HG03025 (cell line): ENCODE measurements around the gene DCDC1.
"Not testable (repeated sequence)": the region's sequence is repeated elsewhere in the genome, so short reads cannot be mapped to it uniquely, and the experiment has no call there.

Experiments
- ATAC-seq: cut with Tn5 transposase; IDR thresholded peaks from one replicate; pipeline ENCODE4 v1.9.1; 2021; ENCODE audit warnings: mild to moderate bottlenecking, moderate library complexity; ENCODE audit not compliant: unreplicated experiment, low FRiP score

The DCDC1 gene

GRCh38 chr11:31337806-31338205 is 31.7 kb downstream of the DCDC1 start:
- no peak for ATAC-seq

GRCh38 chr11:31328697-31329096 is 40.8 kb downstream of the DCDC1 start:
- ATAC-seq: no peak

GRCh38 chr11:31327417-31327816 is 42.1 kb downstream of the DCDC1 start:
- ATAC-seq: no peak

- no peak for ATAC-seq
These were observed 42.9 kb downstream of the DCDC1 start for GRCh38 chr11:31326470-31327148.

- no peak for ATAC-seq
These were observed 44.4 kb downstream of the DCDC1 start for GRCh38 chr11:31325160-31325559.

- ATAC-seq: no peak
These were observed 46.4 kb downstream of the DCDC1 start for GRCh38 chr11:31323145-31323544.

GRCh38 chr11:31321494-31321893 is 48.0 kb downstream of the DCDC1 start:
- ATAC-seq: not testable (repeated sequence)

- ATAC-seq: no peak
These were observed 65.8 kb downstream of the DCDC1 start for GRCh38 chr11:31303644-31304180.

- ATAC-seq: no peak
These were observed 67.7 kb downstream of the DCDC1 start for GRCh38 chr11:31301549-31302510.

GRCh38 chr11:31295308-31295707 is 74.2 kb downstream of the DCDC1 start:
- no peak for ATAC-seq

GRCh38 chr11:31273527-31273926 is 96.0 kb downstream of the DCDC1 start:
- not testable (repeated sequence) for ATAC-seq

GRCh38 chr11:31267720-31268119 is 101.8 kb downstream of the DCDC1 start:
- no peak for ATAC-seq

GRCh38 chr11:31264834-31265233 is 104.7 kb downstream of the DCDC1 start:
- ATAC-seq: no peak

- ATAC-seq: no peak
These were observed 106.8 kb downstream of the DCDC1 start for GRCh38 chr11:31262761-31263160.

- no peak for ATAC-seq
These were observed 109.7 kb downstream of the DCDC1 start for GRCh38 chr11:31259797-31260196.

GRCh38 chr11:31254415-31254814 is 115.1 kb downstream of the DCDC1 start:
- no peak for ATAC-seq

- no peak for ATAC-seq
These were observed 120.8 kb downstream of the DCDC1 start for GRCh38 chr11:31248768-31249167.

- no peak for ATAC-seq
These were observed 122.2 kb downstream of the DCDC1 start for GRCh38 chr11:31247321-31247720.

GRCh38 chr11:31246451-31247165 is 122.9 kb downstream of the DCDC1 start:
- ATAC-seq: no peak

GRCh38 chr11:31243706-31244105 is 125.8 kb downstream of the DCDC1 start:
- ATAC-seq: no peak
